ENCODE measurements around the gene CDK12. TPM values are rescaled to one million over a fixed set of nuclear protein-coding genes. Genes with fewer than 3 reads are reported as not detected.

Gene CDK12
- total and polyA plus RNA-seq, 9 of the 15 experiments (the other 6 are each of a cell fraction or from before 2014, with no cell fraction given), result 3.4 to 65.6 (median 36.8) TPM

- TF ChIP-seq, protein P1, sequence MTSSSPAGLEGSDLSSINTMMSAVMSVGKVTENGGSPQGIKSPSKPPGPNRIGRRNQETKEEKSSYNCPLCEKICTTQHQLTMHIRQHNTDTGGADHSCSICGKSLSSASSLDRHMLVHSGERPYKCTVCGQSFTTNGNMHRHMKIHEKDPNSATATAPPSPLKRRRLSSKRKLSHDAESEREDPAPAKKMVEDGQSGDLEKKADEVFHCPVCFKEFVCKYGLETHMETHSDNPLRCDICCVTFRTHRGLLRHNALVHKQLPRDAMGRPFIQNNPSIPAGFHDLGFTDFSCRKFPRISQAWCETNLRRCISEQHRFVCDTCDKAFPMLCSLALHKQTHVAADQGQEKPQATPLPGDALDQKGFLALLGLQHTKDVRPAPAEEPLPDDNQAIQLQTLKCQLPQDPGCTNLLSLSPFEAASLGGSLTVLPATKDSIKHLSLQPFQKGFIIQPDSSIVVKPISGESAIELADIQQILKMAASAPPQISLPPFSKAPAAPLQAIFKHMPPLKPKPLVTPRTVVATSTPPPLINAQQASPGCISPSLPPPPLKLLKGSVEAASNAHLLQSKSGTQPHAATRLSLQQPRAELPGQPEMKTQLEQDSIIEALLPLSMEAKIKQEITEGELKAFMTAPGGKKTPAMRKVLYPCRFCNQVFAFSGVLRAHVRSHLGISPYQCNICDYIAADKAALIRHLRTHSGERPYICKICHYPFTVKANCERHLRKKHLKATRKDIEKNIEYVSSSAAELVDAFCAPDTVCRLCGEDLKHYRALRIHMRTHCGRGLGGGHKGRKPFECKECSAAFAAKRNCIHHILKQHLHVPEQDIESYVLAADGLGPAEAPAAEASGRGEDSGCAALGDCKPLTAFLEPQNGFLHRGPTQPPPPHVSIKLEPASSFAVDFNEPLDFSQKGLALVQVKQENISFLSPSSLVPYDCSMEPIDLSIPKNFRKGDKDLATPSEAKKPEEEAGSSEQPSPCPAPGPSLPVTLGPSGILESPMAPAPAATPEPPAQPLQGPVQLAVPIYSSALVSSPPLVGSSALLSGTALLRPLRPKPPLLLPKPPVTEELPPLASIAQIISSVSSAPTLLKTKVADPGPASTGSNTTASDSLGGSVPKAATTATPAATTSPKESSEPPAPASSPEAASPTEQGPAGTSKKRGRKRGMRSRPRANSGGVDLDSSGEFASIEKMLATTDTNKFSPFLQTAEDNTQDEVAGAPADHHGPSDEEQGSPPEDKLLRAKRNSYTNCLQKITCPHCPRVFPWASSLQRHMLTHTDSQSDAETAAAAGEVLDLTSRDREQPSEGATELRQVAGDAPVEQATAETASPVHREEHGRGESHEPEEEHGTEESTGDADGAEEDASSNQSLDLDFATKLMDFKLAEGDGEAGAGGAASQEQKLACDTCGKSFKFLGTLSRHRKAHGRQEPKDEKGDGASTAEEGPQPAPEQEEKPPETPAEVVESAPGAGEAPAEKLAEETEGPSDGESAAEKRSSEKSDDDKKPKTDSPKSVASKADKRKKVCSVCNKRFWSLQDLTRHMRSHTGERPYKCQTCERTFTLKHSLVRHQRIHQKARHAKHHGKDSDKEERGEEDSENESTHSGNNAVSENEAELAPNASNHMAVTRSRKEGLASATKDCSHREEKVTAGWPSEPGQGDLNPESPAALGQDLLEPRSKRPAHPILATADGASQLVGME (CRISPR knock-in tag; IDR thresholded peaks at IDR 0.05), result peak; percentile 74
- TF ChIP-seq HNRNPLL (IDR thresholded peaks at IDR 0.05; ENCODE audit: low read depth, low read length, poor library complexity, severe bottlenecking) (peak; percentile 31), ZNF551 (CRISPR knock-in tag; IDR thresholded peaks at IDR 0.05) (no peak), ASH1L (IDR thresholded peaks at IDR 0.05; ENCODE audit: borderline replicate concordance, low read depth, partially characterized antibody) (peak; percentile 96), MYC (IDR thresholded peaks at IDR 0.05; ENCODE audit: low read depth, low read length) (peak; percentile 63), MYC (CRISPR knock-in tag; IDR thresholded peaks at IDR 0.05; ENCODE audit: borderline replicate concordance, low read depth) (no peak; the same call in 1 of the 2 replicates), MAFF (IDR thresholded peaks at IDR 0.05; ENCODE audit: low read length) (peak; percentile 95), SRSF3 (IDR thresholded peaks at IDR 0.05; ENCODE audit: insufficient read depth, low read length) (peak; percentile 93; the same call in 1 of the 2 replicates), SNAPC5 (CRISPR knock-in tag; IDR thresholded peaks at IDR 0.05) (no peak), TCF7 (IDR thresholded peaks at IDR 0.05; ENCODE audit: borderline replicate concordance) (peak; percentile 81), GABPA (tag; conservative IDR thresholded peaks at IDR 0.05; ENCODE audit: low read depth) (peak; percentile 67), ATF1 (CRISPR knock-in tag; IDR thresholded peaks at IDR 0.05) (no peak), ATF1 (tag; IDR thresholded peaks at IDR 0.05) (peak; percentile 81), PHB2 (IDR thresholded peaks at IDR 0.05; ENCODE audit: low read depth) (peak; percentile 13; the same call in 1 of the 2 replicates), RBM17 (IDR thresholded peaks at IDR 0.05; ENCODE audit: borderline replicate concordance, low read depth, low read length) (no peak), ZNF384 (IDR thresholded peaks at IDR 0.05; ENCODE audit: low read depth, low read length) (peak; percentile 100), ZZZ3 (IDR thresholded peaks at IDR 0.05) (peak; percentile 83; the same call in 1 of the 2 replicates), ZSCAN32 (CRISPR knock-in tag; IDR thresholded peaks at IDR 0.05) (peak; percentile 36; the same call in 1 of the 2 replicates), ELF1 (tag; IDR thresholded peaks at IDR 0.05) (peak; percentile 84), HNRNPH1 (optimal IDR thresholded peaks at IDR 0.05; ENCODE audit: low read depth, low read length) (no peak), KLF10 (CRISPR knock-in tag; IDR thresholded peaks at IDR 0.05) (no peak), RBM39 (optimal IDR thresholded peaks at IDR 0.05; ENCODE audit: low read depth, low read length) (peak; percentile 54)
- TF ChIP-seq, protein P2, sequence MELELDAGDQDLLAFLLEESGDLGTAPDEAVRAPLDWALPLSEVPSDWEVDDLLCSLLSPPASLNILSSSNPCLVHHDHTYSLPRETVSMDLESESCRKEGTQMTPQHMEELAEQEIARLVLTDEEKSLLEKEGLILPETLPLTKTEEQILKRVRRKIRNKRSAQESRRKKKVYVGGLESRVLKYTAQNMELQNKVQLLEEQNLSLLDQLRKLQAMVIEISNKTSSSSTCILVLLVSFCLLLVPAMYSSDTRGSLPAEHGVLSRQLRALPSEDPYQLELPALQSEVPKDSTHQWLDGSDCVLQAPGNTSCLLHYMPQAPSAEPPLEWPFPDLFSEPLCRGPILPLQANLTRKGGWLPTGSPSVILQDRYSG (tag; conservative IDR thresholded peaks at IDR 0.05; ENCODE audit: low read depth), result no peak
Measured at GRCh38 chr17:39461113-39461925, at the start of gene CDK12 (continued).

All from K562 (cell line).